ENCODE results near the gene RALGPS1.
A peak's percentile ranks its signal among the peaks of the same experiment; 100 is the strongest.

Gene RALGPS1

GRCh38 chr9:127198587-127198986 is 284.0 kb downstream of the RALGPS1 start:
- no peak for DNase-seq

GRCh38 chr9:127199001-127199791 is 284.6 kb downstream of the RALGPS1 start:
- DNase-seq = peak; percentile 72

GRCh38 chr9:127200106-127200862 is 285.7 kb downstream of the RALGPS1 start:
- no peak for DNase-seq

- DNase-seq = no peak
These were observed 286.5 kb downstream of the RALGPS1 start for GRCh38 chr9:127201071-127201541.

GRCh38 chr9:127201731-127202130 is 287.1 kb downstream of the RALGPS1 start:
- DNase-seq = no peak

GRCh38 chr9:127202461-127203169 is 288.0 kb downstream of the RALGPS1 start:
- no peak for DNase-seq

- DNase-seq = no peak
These were observed 289.2 kb downstream of the RALGPS1 start for GRCh38 chr9:127203681-127204327.

- DNase-seq = no peak
These were observed 290.3 kb downstream of the RALGPS1 start for GRCh38 chr9:127204771-127205470.

GRCh38 chr9:127205952-127206351 is 291.4 kb downstream of the RALGPS1 start:
- DNase-seq = no peak

GRCh38 chr9:127206666-127207065 is 292.1 kb downstream of the RALGPS1 start:
- no peak for DNase-seq

- no peak for DNase-seq
These were observed 293.3 kb downstream of the RALGPS1 start for GRCh38 chr9:127207734-127208410.

- no peak for DNase-seq
These were observed 293.8 kb downstream of the RALGPS1 start for GRCh38 chr9:127208416-127208815.

- DNase-seq = no peak
These were observed 294.6 kb downstream of the RALGPS1 start for GRCh38 chr9:127209220-127209619.

- no peak for DNase-seq
These were observed 295.5 kb downstream of the RALGPS1 start for GRCh38 chr9:127209948-127210640.

- DNase-seq = no peak
These were observed 296.5 kb downstream of the RALGPS1 start for GRCh38 chr9:127210851-127211730.

GRCh38 chr9:127211983-127212382 is 297.4 kb downstream of the RALGPS1 start:
- no peak for DNase-seq

GRCh38 chr9:127212453-127212852 is 297.9 kb downstream of the RALGPS1 start:
- DNase-seq = no peak

GRCh38 chr9:127213859-127214258 is 299.3 kb downstream of the RALGPS1 start:
- no peak for DNase-seq

- peak; percentile 48 for DNase-seq
These were observed 300.1 kb downstream of the RALGPS1 start for GRCh38 chr9:127214421-127215267.

All from activated T-cell treated with anti-CD3 and anti-CD28 coated beads for 4 hours (primary cell).